Esophagus muscularis mucosa (tissue), 4 donors: ENCODE data around the gene CD82. TPM values are rescaled to one million over a fixed set of nuclear protein-coding genes. Genes with fewer than 3 reads are reported as not detected.
"Not testable (repeated sequence)": the region's sequence is repeated elsewhere in the genome, so short reads cannot be mapped to it uniquely, and the experiment has no call there.

Experiments used
- DNase-seq: peaks from one replicate; pipeline ENCODE4 v3.0.0-alpha.2; 2017; ENCODE audit errors: extremely low spot score
- H3K27ac ChIP-seq, 4 donors: fragments of 200-600 bp; sonication (generic); replicated peaks in 1 of 4; 1 replicate in 3 of 4; 2 replicates in 1 of 4; pipeline ENCODE4 v1.5.1; 2016 to 2019; ENCODE audit warnings: mild to moderate bottlenecking in 1 of 4
- H3K27me3 ChIP-seq, 4 donors: fragments of 200-600 bp; sonication (generic); one replicate each; pipeline versions ENCODE4 v1.5.1 to v1.6.0; 2016 to 2019
- H3K36me3 ChIP-seq, 4 donors: fragments of 200-600 bp; sonication (generic); one replicate each; pipeline ENCODE4 v1.5.1; 2016 to 2019
- H3K4me1 ChIP-seq, 4 donors: fragments of 200-600 bp; sonication (generic); one replicate each; pipeline ENCODE4 v1.5.1; 2016 to 2019
- H3K4me3 ChIP-seq, 4 donors: fragments of 200-600 bp; sonication (generic); 1 replicate in 2 of 4; 2 replicates in 2 of 4; pipeline ENCODE4 v1.5.1; 2016 to 2019; ENCODE audit warnings: mild to moderate bottlenecking in 4 of 4, moderate library complexity in 1 of 4
- H3K9me3 ChIP-seq, 4 donors: fragments of 200-600 bp; sonication (generic); 1 replicate in 3 of 4; 2 replicates in 1 of 4; pipeline ENCODE4 v1.5.1; 2016 to 2019
- EP300 ChIP-seq: sonication (generic); formaldehyde crosslinking; IDR thresholded peaks from one replicate; pipeline ENCODE4 v1.6.1; 2017; ENCODE audit warnings: antibody characterized with exemption
- POLR2A ChIP-seq: fragments of 450-650 bp; IDR thresholded peaks from one replicate; pipeline ENCODE4 v1.6.1; 2017; ENCODE audit warnings: antibody characterized with exemption, moderate library complexity, mild to moderate bottlenecking, low read depth
- POLR2AphosphoS5 ChIP-seq, 2 donors: sonication (generic); formaldehyde crosslinking; IDR thresholded peaks; one replicate each; pipeline ENCODE4 v1.6.1; 2017; ENCODE audit warnings: antibody characterized with exemption in 2 of 2
- WGBS: methylation state at CpG from one replicate; pipeline ENCODE4 v1.1.5; 2018; 5-methylcytosine and 5-hydroxymethylcytosine counted together
- intact Hi-C: fragments of 100-400 bp; cut with DNase I; formaldehyde crosslinking; loops from one replicate; pipeline ENCODE4 v1.15.1; 2023
- total RNA-seq, 4 donors: library from RNA; depleted of rRNA; stranded (reverse); fragments of >200 nt; gene quantifications; one replicate each; pipeline versions ENCODE4 v1.1.0 to v1.2.1, GENCODE V29; 2016
- TF ChIP-seq, protein P1 (sequence below), 3 experiments: fragments of 200-600 bp in 2 of 3; fragments of 450-650 bp in 1 of 3; sonication (generic) in 2 of 3; IDR thresholded peaks; one replicate each; pipeline ENCODE4 v1.5.1; 2017 to 2019; ENCODE audit warnings: antibody characterized with exemption in 3 of 3, mild to moderate bottlenecking in 2 of 3, moderate library complexity in 1 of 3

The CD82 gene
- total RNA-seq, 4 donors from 2014 or later = 11.0 to 20.6 (median 16.3) TPM

DNA sequence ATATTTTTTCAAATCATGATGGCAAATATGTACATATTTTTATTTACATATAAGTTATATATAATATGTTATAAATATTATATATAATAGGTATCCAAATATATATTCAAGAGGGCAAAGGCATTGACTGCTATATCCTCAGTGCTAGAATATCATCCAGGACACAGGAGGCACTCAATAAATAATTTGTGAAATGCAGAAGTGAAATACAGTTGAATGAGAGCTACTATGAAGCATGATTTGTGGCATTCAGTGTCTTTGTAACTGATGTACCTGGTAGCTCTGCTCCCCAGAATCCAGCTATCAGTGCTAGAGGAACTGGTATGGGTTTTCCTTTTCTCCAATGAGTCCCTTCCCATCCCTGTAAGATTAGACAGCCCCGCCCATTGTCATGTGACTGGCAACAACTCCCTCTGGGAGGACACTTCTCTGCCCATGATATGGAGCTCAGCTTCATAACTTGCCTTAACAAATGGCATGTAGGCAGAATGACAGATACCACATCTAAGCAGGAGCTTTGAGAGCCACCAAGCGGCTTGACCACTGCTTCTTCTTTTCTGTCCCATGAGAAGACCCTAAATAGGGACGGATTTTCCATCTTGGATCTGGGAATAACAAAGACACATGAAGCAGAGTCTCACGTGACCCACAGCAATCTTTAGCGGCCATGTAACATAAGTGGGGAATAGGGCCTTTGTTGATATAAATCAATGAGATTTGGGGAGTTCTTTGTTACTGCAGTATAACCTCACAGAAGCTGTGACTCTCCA lies 10.2 kb upstream of the CD82 start:
- H3K27me3 ChIP-seq = no peaks in the 10 kb centered on the region
- WGBS = 90% methylated on average over 5 of the region's 5 CpGs
- H3K9me3 ChIP-seq = peaks cover 0 to 3% (median 0%) of the 10 kb centered on the region in 4 donors
- H3K4me1 ChIP-seq = peaks cover 3 to 8% (median 6%) of the 10 kb centered on the region in 4 donors
- TF ChIP-seq EP300 (no peak), POLR2A (no peak), POLR2AphosphoS5 (IDR thresholded peaks at IDR 0.05) (no peak)
- TF ChIP-seq, protein P1, sequence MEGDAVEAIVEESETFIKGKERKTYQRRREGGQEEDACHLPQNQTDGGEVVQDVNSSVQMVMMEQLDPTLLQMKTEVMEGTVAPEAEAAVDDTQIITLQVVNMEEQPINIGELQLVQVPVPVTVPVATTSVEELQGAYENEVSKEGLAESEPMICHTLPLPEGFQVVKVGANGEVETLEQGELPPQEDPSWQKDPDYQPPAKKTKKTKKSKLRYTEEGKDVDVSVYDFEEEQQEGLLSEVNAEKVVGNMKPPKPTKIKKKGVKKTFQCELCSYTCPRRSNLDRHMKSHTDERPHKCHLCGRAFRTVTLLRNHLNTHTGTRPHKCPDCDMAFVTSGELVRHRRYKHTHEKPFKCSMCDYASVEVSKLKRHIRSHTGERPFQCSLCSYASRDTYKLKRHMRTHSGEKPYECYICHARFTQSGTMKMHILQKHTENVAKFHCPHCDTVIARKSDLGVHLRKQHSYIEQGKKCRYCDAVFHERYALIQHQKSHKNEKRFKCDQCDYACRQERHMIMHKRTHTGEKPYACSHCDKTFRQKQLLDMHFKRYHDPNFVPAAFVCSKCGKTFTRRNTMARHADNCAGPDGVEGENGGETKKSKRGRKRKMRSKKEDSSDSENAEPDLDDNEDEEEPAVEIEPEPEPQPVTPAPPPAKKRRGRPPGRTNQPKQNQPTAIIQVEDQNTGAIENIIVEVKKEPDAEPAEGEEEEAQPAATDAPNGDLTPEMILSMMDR (IDR thresholded peaks at IDR 0.05) = no peak
- DNase-seq = no peak
- H3K27ac ChIP-seq = no peak overlapping the region
- no peak overlapping the region for H3K4me3 ChIP-seq
- H3K36me3 ChIP-seq = no peaks in the 10 kb centered on the region
- intact Hi-C loops = loop anchor here (5.0 kb wide), 2 partner anchors 167 to 357 kb away; no protein-coding TSS in a partner anchor

DNA sequence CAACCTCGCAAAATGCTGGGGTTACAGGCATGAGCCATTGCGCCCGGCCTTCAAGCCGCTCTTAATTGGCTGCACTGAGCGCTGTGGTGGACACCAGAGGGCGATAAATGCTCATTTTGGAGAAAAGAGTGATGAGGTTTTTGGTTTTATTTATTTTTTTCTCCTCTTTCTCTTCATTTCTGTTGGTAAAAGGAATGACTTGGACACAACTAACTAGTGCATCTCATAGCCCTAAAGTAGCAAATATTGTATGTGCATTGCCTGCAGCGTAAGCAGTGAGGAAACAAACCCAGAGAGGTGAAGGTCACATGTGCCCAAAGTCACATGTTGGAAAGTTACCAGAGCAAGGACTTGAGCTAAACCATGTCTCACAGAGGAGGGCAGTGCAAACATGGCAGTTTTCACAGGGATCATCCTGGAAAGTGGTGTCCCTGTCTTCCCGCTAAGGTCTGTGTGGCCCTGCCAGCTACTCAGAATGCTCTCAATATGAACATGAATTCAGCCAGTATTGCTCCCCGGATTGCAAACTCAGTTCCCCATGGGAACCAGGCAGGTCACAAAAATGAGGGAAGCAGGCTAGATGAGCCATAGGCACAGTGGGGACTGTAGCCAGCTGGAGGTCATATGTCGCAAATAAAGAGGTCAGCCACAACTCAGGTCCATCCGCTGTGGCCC lies 8.6 kb upstream of the CD82 start:
- TF ChIP-seq EP300 = no peak
- TF ChIP-seq, protein P1 (IDR thresholded peaks at IDR 0.05) = peak; percentile 78 to 89 (median 82)
- Histone ChIP-seq H3K27me3 (no peaks in the 10 kb centered on the region), H3K27ac (no peak overlapping the region), H3K4me1 (peaks cover 3 to 8% (median 6%) of the 10 kb centered on the region in 4 donors), H3K4me3 (no peak overlapping the region), H3K36me3 (no peaks in the 10 kb centered on the region), H3K9me3 (peaks cover 0 to 3% (median 0%) of the 10 kb centered on the region in 4 donors)
- 46% methylated on average over 10 of the region's 11 CpGs for WGBS
- DNase-seq = no peak
- intact Hi-C loops = loop anchor here (1.0 to 5.0 kb wide), 3 partner anchors 59 to 355 kb away; no protein-coding TSS in a partner anchor

DNA sequence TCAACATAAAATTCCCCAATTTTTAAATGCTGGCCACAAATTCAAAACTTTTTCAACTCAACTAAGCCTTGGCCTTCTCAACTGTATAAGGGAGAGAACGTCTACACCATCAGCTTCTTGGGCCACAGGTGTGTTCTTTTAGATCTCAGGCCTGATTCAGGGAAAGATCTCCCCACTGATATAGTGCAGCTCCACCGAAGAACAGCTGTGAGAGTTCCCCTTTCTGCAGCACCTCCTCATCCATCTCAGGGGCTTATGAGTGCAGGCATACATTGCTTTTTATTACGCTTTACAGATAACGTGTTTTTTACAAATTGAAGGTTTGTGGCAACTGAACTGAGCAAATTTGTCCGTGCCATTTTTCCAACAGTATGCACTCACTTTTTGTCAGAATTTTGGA lies 8.0 kb upstream of the CD82 start:
- H3K9me3 ChIP-seq = peaks cover 0 to 3% (median 0%) of the 10 kb centered on the region in 4 donors
- no peaks in the 10 kb centered on the region for H3K27me3 ChIP-seq
- TF ChIP-seq POLR2A = no peak
- no peak for TF ChIP-seq EP300
- no peak for TF ChIP-seq POLR2AphosphoS5 (IDR thresholded peaks at IDR 0.05)
- TF ChIP-seq, protein P1 (IDR thresholded peaks at IDR 0.05) = no peak
- 75% methylated on average over 5 of the region's 5 CpGs for WGBS
- H3K27ac ChIP-seq = no peak overlapping the region
- no peak overlapping the region for H3K4me3 ChIP-seq
- intact Hi-C loops = loop anchor here (1.0 to 5.0 kb wide), 3 partner anchors 59 to 355 kb away; no protein-coding TSS in a partner anchor
- DNase-seq = no peak
- H3K4me1 ChIP-seq = peaks cover 3 to 11% (median 10%) of the 10 kb centered on the region in 4 donors
- no peaks in the 10 kb centered on the region for H3K36me3 ChIP-seq

GRCh38 chr11:44559207-44559939 lies 6.1 kb upstream of the CD82 start:
- no peaks in the 10 kb centered on the region for H3K9me3 ChIP-seq
- no peaks in the 10 kb centered on the region for H3K36me3 ChIP-seq
- no peaks in the 10 kb centered on the region for H3K27me3 ChIP-seq
- TF ChIP-seq EP300 (no peak), POLR2AphosphoS5 (IDR thresholded peaks at IDR 0.05) (no peak), POLR2A (no peak)
- TF ChIP-seq, protein P1 (IDR thresholded peaks at IDR 0.05) = no peak
- intact Hi-C loops = loop anchor here (5.0 kb wide), 2 partner anchors 163 to 353 kb away; no protein-coding TSS in a partner anchor
- peaks cover 15 to 31% (median 29%) of the 10 kb centered on the region in 4 donors for H3K4me1 ChIP-seq
- H3K4me3 ChIP-seq = no peak overlapping the region
- no peak overlapping the region for H3K27ac ChIP-seq
- WGBS = 79% methylated on average over 9 of the region's 9 CpGs
- no peak for DNase-seq

DNA sequence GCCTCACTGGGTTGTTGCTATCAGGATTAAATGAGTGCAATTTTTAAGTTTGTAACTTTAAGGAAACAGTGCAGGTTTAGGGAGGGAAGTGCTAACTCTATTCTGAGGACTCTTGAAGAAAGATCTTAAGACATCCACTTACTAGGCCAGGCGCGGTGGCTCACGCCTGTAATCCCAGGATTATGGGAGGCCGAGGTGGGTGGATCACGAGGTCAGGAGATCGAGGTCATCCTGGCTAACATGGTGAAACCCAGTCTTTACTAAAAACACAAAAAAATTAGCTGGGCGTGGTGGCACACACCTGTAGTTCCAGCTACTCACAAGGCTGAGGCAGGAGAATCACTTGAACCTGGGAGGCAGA lies 5.5 kb upstream of the CD82 start:
- DNase-seq = not testable (repeated sequence)
- 91% methylated on average over 7 of the region's 7 CpGs for WGBS

More for the DNA sequence above, 5.5 kb upstream of the CD82 start:
- intact Hi-C loops = loop anchor here (5.0 kb wide), 2 partner anchors 162 to 352 kb away; no protein-coding TSS in a partner anchor
- not testable (repeated sequence) for H3K36me3 ChIP-seq, H3K4me3 ChIP-seq, H3K27me3 ChIP-seq, H3K27ac ChIP-seq, H3K9me3 ChIP-seq
- H3K4me1 ChIP-seq = peaks cover 20 to 36% (median 34%) of the 10 kb centered on the region in 4 donors
